ENCODE results near the gene LILRB2.
"Not testable (repeated sequence)": the region's sequence is repeated elsewhere in the genome, so short reads cannot be mapped to it uniquely, and the experiment has no call there.

Gene LILRB2

DNA sequence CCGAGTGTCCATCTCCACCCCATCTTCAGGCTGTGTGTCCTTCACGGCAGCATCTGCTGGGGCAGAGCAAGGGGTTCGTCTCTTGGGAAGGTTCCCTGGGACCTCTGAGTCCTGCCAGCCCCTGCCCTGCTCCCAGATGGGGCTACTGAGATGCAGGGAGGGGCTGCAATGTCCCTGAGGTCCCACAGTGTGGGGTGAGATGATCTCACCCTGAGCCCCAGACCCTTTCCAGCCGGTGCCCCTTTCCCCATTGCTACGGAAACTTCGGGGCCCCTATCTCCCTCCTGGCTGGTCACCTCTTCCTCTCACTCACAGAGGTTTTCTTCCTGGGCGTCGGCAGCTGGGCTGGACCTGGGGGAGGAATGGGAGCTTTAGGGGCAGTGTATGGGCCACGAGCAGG lies 5.0 kb downstream of the LILRB2 start:
- in situ Hi-C loops (cut with MboI; ENCODE audit: low sequenced_read_pairs) = no loop called here

DNA sequence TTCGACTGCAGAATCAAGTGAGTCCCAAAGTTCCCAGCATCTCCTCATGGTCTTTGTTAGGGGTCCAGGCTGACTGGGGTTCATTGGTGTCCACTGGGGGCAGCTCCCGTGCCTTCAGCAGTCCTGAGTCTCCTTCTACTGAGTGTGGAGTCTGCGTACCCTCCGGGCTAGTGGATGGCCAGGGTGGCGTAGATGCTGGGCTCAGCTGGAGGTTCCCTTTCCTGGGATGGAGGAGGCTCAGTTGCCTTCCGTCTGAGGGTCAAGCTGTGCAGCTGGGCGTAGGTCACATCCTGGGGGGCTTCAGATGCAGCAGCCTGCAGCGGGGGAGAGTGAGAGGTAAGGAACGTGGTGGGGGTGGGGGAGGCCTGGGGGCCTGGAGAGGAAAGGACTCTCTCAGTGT lies 6.4 kb downstream of the LILRB2 start:
- in situ Hi-C loops (cut with MboI; ENCODE audit: low sequenced_read_pairs) = not testable (repeated sequence)

DNA sequence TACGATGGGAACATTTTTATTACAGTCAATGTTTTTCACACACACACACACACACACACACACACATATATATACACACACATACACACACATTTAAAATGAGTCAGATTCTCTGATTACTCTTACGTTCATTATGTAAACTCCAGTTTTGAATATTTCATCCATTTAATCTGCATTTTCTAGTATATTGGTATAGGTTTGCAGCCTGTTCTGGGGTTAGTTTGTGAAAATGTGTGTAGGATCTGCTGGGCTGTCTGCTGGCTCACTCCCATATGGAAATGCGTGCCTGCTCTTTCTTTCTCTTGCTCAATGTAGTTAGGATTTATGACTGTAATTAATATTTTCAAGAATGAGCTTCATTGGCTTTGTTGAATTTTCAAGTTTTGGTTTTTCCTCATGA lies 7.1 kb downstream of the LILRB2 start:
- in situ Hi-C loops (cut with MboI; ENCODE audit: low sequenced_read_pairs) = no loop called here

DNA sequence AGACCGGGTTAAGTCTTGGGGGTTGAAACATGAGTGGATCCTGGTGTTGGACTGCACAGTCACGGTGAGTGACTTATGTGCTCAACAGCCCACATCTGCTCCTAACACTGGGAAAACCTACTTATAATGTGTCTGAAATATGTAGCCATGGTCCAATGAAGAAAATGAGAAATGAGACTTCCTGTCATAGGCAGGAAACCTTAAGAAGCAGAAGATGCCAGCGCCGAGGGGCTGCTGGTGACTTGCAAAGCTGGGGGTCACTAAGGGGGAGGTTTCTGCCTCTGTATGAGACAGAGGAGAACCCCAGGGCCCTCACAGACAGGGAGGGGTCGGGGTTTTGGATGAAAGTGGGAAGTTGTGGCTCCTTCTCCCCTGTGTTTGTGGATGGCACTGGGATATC lies 8.7 kb downstream of the LILRB2 start:
- in situ Hi-C loops (cut with MboI; ENCODE audit: low sequenced_read_pairs) = not testable (repeated sequence)

GRCh38 chr19:54271587-54271986 lies 9.3 kb downstream of the LILRB2 start:
- in situ Hi-C loops (cut with MboI; ENCODE audit: low sequenced_read_pairs) = not testable (repeated sequence)

GRCh38 chr19:54271106-54271505 lies 9.8 kb downstream of the LILRB2 start:
- in situ Hi-C loops (cut with MboI; ENCODE audit: low sequenced_read_pairs) = no loop called here

DNA sequence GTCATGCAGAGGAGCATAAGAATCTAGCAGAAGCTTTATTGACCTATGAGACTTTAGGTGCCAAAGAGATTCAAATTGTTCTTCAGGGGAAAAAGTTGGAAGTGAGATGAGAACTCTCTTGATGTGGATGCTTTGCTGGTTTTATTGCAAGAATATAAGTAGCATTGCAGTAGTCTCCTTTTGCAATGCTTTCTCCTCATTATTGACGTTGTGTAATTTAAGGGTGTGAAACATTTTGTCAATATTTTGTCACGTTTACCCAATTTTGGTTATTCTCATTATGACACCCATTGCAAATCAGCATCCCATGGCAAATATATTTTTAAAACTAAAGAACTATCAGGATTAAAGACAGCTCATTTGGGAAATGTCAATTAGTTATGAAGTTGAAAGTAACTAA lies 12.0 kb downstream of the LILRB2 start:
- in situ Hi-C loops (cut with MboI; ENCODE audit: low sequenced_read_pairs) = no loop called here

GRCh38 chr19:54266133-54266532 lies 14.8 kb downstream of the LILRB2 start:
- in situ Hi-C loops (cut with MboI; ENCODE audit: low sequenced_read_pairs) = no loop called here

- in situ Hi-C loops (cut with MboI; ENCODE audit: low sequenced_read_pairs) = no loop called here
Observed at GRCh38 chr19:54262470-54262869, 18.4 kb downstream of the LILRB2 start.

GRCh38 chr19:54262066-54262465 lies 18.8 kb downstream of the LILRB2 start:
- in situ Hi-C loops (cut with MboI; ENCODE audit: low sequenced_read_pairs) = no loop called here

GRCh38 chr19:54257116-54257480 lies 23.8 kb downstream of the LILRB2 start, which contains the start of gene LILRB5:
Gene LILRB5, minus strand, starts transcription at chr19:54257273. Its CDS starts 80 bp downstream, at chr19:54257193.
- in situ Hi-C loops (cut with MboI; ENCODE audit: low sequenced_read_pairs) = no loop called here

- in situ Hi-C loops (cut with MboI; ENCODE audit: low sequenced_read_pairs) = no loop called here
Observed at GRCh38 chr19:54256250-54257115, 24.4 kb downstream of the LILRB2 start.

DNA sequence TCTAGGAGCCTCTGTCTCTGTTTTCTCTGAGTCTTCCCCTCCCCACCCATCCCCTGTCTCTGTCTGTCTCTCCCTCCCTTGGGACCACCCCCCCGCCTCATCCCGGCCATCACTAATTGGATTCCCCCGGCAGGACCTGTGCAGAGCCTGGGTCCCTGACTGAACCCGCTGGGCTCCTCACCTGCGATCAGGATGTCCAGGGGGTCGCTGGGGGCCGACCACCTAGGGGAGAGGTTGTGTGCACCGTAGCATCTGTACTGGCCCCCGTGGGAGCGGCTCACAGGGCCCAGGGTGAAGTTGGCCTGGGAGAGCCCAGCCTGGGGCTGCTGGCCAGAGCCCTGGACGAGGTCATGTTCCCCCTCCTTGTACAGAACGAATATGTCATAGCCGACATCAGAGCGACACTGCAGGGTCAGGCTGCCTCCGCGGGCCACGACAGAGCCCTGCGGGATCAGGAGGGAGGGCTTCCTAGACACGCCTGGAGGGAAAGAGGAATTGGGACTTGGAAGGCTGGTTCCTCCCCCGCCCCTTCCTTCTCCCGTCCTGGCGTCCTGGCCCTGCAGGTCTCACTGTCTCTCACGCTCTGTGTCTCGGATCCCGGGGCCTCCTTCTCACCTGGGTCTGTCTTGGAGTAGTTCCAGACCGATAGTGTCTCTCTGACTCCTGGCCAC lies 25.7 kb downstream of the LILRB2 start:
- in situ Hi-C loops (cut with MboI; ENCODE audit: low sequenced_read_pairs) = no loop called here

DNA sequence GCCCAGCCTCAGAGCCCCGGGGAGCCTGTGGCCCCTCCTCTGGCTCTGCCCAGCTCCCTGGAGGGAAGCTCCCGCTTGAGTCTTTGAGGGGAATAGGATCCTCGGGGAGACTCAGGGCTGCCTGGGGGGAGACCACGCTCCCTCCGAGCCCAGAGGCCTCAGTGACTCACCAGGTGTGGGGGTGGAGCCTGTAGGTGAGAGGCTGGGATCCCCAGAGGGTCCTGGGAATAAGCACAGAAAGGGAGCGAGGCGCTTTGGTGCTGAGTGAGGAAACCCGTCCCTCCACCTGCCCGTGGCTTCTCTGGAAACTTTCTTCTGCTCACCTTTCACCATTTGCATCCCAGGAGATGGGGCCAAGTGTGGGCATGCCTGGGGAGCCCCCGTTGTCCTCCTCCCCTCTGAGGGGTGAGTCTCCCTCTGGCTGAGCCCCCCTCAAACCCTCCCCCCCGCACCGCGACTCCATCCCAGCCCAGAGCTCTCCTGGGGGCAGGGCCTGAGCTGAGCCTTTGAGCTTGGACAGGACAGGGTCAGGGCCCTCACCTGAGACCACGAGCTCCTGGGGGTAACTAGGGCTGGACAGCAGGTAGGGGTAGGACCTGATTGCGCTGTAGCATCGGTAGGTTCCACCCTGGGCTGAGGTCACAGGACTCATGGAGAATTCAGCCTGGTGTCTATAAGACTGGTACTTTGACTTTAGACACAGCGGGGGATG lies 26.6 kb downstream of the LILRB2 start:
- in situ Hi-C loops (cut with MboI; ENCODE audit: low sequenced_read_pairs) = no loop called here

- in situ Hi-C loops (cut with MboI; ENCODE audit: low sequenced_read_pairs) = no loop called here
Observed at GRCh38 chr19:54253331-54254194, 27.3 kb downstream of the LILRB2 start.

GRCh38 chr19:54252845-54253244 lies 28.1 kb downstream of the LILRB2 start:
- in situ Hi-C loops (cut with MboI; ENCODE audit: low sequenced_read_pairs) = no loop called here

DNA sequence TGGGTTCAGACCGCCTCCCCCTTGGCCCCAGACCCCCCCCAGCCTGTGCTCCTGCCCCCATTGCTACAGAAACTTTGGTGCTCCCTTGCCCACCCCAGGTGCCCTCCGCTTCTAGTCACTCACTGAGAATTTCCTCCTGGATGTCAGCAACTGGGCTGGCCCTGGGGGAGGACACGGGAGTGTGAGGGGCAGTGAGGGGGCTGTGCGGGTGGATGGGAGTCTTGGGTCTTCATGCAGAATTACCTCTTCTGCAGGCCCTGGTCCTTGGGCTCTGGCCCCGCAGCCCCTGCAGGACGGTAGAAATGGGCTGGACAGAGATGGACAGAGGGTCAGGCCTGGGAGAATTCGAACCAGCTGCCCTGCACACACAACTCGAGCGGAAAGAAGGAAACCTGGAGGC lies 28.7 kb downstream of the LILRB2 start:
- in situ Hi-C loops (cut with MboI; ENCODE audit: low sequenced_read_pairs) = no loop called here

- in situ Hi-C loops (cut with MboI; ENCODE audit: low sequenced_read_pairs) = no loop called here
Observed at GRCh38 chr19:54248016-54248601, 32.8 kb downstream of the LILRB2 start.

DNA sequence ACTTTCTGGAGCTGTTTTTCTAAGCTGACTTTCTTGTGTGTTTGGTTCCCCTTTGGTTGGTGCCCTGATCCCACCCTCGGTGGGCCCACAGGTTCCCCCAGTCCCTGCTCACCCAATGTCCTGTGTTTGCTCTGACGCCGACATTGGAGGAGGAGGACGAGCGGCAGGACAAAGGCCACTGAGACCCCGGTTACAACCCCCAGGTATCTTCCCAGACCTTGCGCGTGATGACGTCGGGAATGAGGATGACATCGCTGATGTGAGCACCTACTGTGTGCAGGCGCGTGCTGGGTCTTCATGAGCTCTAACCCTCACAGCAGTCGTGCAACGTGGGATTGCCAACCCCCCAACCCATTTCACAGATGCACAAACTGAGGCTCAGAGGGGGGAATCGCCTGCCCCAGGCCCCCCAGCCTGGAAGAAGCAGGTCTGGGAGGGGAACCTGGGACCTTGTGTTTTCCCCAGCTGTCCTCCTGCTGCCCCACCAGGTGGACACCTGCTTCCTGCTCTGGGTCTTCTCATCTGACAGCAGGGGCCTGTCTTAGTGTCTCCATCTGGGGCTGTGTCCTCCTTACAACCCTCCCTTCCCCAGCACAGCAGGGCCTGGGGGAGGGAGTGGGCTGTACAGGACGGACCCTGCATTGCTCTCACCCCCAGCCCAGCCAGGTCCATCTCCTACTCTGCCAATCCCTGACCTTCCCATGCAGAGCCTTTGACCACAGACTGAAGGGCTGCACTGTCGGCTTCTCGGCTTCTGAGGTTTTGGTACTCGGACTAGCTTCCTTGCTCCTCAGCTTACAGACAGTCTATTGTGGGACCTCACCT lies 33.6 kb downstream of the LILRB2 start:
- in situ Hi-C loops (cut with MboI; ENCODE audit: low sequenced_read_pairs) = no loop called here

Measured in HL-60/S4 treated with phorbol 12-myristate 13-acetate at 8.2 ng/mL for 4 days and 3 days (cell line).